PFSK-1 (cell line): ENCODE data around the gene SPACA4.

Source experiments
- FOXP2 ChIP-seq: optimal IDR thresholded peaks from 2 replicates; pipeline ENCODE3; 2011; ENCODE audit warnings: borderline replicate concordance, control low read depth, inconsistent platforms; ENCODE audit not compliant: insufficient read depth; ENCODE audit errors: extremely low read length, extremely low read depth
- POLR2AphosphoS5 ChIP-seq: IDR thresholded peaks from 2 replicates; pipeline ENCODE4 v1.6.1; 2012; ENCODE audit warnings: low read depth, mild to moderate bottlenecking, control low read depth, low read length, moderate library complexity
- SIN3A ChIP-seq: IDR thresholded peaks from 2 replicates; pipeline ENCODE4 v1.6.1; 2012; ENCODE audit warnings: mild to moderate bottlenecking, low read length, moderate library complexity, borderline replicate concordance; ENCODE audit not compliant: insufficient read depth
- TAF1 ChIP-seq: IDR thresholded peaks from 2 replicates; pipeline ENCODE4 v1.6.1; 2012; ENCODE audit warnings: low read length, control low read depth, borderline replicate concordance; ENCODE audit not compliant: insufficient read depth
- TF ChIP-seq, protein P1 (sequence below), 2 experiments: IDR thresholded peaks; 2 replicates each; pipeline versions ENCODE4 v1.6.1 to v1.8.0; 2011 to 2012; ENCODE audit warnings: low read depth in 2 of 2, low read length in 2 of 2, control low read depth in 1 of 2, inconsistent platforms in 1 of 2, mild to moderate bottlenecking in 1 of 2, moderate library complexity in 1 of 2; ENCODE audit not compliant: insufficient read depth in 1 of 2

SPACA4 gene

DNA sequence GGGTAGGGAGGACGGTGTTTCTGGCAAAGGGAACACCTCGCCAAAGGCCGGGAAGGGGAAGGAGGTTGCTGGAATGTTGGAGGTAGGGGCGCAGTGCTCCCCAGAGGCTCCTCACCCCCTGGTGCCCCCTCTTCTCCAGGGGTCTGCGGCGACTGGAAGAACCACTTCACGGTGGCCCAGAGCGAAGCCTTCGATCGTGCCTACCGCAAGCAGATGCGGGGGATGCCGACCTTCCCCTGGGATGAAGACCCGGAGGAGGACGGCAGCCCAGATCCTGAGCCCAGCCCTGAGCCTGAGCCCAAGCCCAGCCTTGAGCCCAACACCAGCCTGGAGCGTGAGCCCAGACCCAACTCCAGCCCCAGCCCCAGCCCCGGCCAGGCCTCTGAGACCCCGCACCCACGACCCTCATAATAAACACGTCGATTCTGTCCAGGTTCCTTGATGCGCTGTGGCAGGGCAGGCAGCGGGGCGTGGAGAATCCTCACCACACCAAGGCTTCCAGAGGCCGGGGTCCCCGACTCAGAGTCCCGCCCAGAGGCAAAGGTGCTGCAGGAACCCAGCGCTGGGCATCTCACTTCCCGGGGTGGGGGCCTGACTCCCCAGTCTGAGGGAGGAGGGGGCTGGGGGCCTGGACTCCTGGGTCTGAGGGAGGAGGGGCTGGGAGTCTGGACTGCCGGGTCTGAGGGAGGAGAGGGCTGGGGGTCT, 7.4 kb upstream of the SPACA4 start:
- TF ChIP-seq FOXP2 (no peak), TAF1 (no peak), POLR2AphosphoS5 (no peak), SIN3A (no peak)
- TF ChIP-seq, protein P1, sequence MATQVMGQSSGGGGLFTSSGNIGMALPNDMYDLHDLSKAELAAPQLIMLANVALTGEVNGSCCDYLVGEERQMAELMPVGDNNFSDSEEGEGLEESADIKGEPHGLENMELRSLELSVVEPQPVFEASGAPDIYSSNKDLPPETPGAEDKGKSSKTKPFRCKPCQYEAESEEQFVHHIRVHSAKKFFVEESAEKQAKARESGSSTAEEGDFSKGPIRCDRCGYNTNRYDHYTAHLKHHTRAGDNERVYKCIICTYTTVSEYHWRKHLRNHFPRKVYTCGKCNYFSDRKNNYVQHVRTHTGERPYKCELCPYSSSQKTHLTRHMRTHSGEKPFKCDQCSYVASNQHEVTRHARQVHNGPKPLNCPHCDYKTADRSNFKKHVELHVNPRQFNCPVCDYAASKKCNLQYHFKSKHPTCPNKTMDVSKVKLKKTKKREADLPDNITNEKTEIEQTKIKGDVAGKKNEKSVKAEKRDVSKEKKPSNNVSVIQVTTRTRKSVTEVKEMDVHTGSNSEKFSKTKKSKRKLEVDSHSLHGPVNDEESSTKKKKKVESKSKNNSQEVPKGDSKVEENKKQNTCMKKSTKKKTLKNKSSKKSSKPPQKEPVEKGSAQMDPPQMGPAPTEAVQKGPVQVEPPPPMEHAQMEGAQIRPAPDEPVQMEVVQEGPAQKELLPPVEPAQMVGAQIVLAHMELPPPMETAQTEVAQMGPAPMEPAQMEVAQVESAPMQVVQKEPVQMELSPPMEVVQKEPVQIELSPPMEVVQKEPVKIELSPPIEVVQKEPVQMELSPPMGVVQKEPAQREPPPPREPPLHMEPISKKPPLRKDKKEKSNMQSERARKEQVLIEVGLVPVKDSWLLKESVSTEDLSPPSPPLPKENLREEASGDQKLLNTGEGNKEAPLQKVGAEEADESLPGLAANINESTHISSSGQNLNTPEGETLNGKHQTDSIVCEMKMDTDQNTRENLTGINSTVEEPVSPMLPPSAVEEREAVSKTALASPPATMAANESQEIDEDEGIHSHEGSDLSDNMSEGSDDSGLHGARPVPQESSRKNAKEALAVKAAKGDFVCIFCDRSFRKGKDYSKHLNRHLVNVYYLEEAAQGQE (IDR thresholded peaks at IDR 0.05; ENCODE audit: insufficient read depth in 1 of 2, low read depth in 2 of 2, low read length in 2 of 2) = no peak

DNA sequence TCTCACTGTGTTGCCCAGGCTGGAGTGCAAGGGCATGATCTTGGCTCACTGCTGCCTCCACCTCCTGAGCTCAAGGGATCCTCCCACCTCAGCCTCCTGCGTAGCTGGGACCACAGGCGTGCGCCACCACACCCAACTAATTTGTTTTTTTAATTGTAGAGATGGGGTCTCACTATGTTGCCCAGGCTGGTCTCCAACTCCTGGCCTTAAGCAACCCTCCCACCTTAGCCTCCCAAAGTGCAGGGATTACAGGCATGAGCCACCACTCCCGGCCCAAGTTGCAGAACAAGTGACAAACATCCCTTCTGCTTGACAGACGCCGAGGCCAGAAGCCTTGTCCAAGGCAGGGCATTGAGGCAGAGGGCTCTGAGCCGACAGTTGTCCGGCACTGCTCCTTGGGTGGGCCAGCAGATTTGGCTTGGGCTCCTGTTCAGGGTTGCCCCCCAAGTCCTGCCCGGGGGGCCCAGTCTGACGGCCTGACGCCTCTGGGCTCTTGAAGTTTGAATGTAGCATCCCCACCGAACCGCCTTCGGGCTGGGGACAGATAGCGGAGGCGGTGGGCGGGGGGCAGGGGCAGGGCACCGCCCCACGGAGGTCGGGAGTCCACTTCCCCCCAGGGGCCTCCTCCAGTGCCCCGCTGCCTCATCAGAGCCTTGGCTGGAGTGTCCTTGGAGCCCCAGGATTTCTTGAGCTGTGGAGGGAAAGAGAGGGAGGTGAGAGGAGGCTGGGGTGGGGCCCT, 5.7 kb upstream of the SPACA4 start:
- no peak for TF ChIP-seq TAF1
- TF ChIP-seq FOXP2 = no peak
- TF ChIP-seq SIN3A = no peak
- no peak for TF ChIP-seq POLR2AphosphoS5
- TF ChIP-seq, protein P1 (IDR thresholded peaks at IDR 0.05; ENCODE audit: insufficient read depth in 1 of 2, low read depth in 2 of 2, low read length in 2 of 2) = no peak

DNA sequence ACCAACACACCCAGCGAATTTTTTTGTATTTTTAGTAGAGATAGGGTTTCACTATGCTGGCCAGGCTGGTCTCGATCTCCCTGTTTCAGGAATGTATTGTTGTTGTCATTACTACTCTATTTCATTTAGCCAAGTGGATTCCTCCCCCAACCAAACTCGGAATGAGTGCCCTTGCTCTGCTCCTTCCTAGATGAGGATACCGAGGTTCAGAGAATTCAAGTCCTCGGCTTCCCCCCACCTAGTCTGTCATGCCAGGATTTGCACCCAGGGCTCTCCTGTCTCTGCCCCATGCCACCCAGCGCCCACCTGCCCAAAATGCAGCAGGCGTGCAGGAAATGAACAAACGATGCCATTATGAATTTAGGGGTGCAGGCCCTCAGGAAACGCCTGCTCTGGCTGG, 3.5 kb upstream of the SPACA4 start:
- TF ChIP-seq POLR2AphosphoS5 = no peak

DNA sequence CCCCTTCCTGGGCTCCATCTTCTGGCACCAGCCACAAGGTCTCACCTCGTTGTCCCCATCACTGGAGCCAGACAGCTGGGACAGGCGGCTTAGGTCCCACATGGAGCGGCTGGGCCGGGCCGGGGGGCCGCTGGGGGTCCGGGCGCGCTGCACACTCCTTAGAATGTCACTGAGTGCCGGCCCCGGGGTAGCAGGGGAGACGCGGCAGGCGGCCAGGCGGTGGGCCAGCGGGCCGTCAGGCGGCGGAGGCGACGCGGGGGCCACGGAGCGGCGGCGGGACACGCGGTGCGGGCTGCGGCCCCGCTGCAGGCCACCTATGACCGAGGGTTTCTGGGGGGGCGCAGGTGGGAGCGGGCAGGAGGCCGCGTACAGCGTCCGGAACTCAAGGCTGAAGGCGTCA, 3.1 kb upstream of the SPACA4 start:
- TF ChIP-seq SIN3A (no peak), FOXP2 (no peak), POLR2AphosphoS5 (no peak), TAF1 (no peak)
- TF ChIP-seq, protein P1 (IDR thresholded peaks at IDR 0.05; ENCODE audit: insufficient read depth in 1 of 2, low read depth in 2 of 2, low read length in 2 of 2) = no peak

DNA sequence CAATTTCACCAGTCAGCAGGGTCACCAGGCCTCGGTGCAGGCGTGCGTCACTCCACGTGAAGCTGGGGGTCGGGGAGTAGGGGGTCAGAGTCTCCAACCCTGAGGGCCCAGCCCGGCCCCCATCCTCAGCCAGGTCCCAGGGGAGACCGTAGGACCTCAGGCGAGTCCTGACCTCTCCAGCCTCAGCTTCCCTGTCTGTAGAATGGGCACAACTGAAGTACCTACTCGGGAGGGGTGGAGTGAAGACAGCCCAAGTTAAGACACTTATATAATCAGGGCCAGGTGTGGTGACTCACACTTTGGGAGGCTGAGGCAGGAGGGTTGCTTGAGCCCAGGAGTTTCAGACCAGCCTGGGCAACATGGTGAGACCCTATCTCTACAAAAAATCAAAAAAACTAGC, 2.7 kb upstream of the SPACA4 start:
- TF ChIP-seq POLR2AphosphoS5 (no peak), FOXP2 (no peak), SIN3A (no peak), TAF1 (no peak)
- TF ChIP-seq, protein P1 (IDR thresholded peaks at IDR 0.05; ENCODE audit: insufficient read depth in 1 of 2, low read depth in 2 of 2, low read length in 2 of 2) = no peak
